CD4-positive, alpha-beta T cell treated with Interleukin-10 for 1 hour (primary cell): Measurements from ENCODE around the gene MVD.

Experiments used
- DNase-seq: peaks from one replicate; pipeline ENCODE4 v3.0.0-alpha.2; 2020

Gene MVD

GRCh38 chr16:88654363-88655052, 8.4 kb downstream of the MVD start:
- DNase-seq, result no peak

DNA sequence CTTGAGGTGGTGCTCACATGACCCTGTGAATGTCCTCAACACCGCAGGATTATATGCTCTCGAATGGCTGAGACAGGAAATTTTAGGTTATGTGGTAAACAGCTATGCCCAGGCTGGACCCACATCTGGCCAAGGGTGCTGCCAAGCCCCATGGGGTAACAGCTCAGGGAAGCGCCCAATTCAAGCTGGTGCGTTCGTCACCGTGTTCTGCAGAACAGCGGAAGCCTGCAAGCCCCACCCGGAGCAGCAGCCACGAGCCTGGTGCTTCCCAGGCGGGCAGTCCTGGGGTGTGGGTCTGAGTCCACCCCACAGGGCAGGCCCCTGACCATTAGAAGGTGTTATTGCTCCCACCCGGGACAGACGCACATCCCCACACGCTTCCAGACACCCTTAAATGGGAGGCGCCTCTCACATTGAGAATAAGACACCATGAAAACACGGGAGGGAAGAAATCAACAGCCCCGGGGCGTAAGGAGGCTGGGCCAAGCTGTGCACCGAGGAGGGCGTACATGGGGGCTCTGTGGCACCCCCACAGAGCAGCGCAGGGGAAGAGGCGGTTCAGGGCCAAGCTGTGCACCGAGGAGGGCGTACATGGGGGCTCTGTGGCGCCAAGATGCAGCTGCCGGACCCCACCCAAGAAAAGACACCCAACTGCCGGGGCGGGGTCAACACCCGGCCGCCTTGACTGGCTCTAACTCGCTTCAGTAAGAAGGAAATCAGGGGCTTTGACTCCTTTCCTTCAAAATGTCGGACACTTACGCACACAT, 9.1 kb downstream of the MVD start:
- no peak for DNase-seq

- no peak for DNase-seq
Observed at GRCh38 chr16:88653101-88653500, 9.8 kb downstream of the MVD start.

DNA sequence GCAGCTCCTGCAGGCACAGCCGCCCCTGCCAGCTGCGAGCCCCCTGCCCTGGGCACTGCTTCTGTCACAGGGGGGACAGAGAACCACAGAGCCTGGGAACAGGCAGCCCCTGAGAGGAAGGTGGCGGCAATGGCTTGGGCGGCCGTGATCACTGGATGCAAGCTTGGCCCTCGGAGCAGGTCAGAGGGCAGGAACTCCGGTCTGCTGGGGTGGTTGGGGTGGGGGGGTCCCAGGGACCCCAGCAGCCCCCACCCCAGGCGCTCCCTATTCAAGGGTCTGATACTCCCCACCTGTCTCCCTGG, 10.2 kb downstream of the MVD start:
- no peak for DNase-seq

- no peak for DNase-seq
Observed at GRCh38 chr16:88651989-88652761, 10.7 kb downstream of the MVD start.

- DNase-seq, result peak; percentile 87
Observed at GRCh38 chr16:88651276-88651988, 11.5 kb downstream of the MVD start.

DNA sequence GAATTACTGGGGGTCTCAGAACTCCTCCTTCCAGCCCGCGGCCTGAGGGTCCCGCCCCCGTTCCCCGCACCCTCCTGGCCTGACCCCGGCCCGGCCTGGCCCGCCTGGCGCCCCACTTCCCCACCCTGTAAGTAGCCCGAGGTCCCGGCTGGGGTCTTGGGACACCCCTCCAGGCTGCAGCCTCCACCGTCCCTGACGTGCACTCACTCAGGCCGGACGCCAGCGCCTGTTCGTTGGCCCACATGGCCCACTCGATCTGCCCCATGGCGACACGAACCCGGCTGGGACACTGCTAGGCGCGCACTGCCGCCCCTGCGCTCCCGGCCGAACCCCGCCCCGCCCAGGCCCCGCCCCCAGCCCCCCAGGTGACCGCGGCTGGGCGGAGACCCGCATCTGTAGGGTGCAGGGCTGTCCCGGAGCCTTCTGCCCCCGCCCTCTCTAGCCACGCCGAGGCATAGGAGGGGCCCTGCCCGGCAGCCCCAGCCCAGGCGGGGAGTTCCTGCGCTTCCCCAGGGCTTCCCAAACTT, 12.1 kb downstream of the MVD start, which contains the start of gene CYBA:
Gene CYBA (minus strand): TSS at position 305 of the 527 bp plus-strand sequence. CDS start 40 bp downstream, at position 265.
- peak; percentile 90 for DNase-seq

- DNase-seq, result peak; percentile 38
Observed at GRCh38 chr16:88649924-88650748, 12.8 kb downstream of the MVD start.

DNA sequence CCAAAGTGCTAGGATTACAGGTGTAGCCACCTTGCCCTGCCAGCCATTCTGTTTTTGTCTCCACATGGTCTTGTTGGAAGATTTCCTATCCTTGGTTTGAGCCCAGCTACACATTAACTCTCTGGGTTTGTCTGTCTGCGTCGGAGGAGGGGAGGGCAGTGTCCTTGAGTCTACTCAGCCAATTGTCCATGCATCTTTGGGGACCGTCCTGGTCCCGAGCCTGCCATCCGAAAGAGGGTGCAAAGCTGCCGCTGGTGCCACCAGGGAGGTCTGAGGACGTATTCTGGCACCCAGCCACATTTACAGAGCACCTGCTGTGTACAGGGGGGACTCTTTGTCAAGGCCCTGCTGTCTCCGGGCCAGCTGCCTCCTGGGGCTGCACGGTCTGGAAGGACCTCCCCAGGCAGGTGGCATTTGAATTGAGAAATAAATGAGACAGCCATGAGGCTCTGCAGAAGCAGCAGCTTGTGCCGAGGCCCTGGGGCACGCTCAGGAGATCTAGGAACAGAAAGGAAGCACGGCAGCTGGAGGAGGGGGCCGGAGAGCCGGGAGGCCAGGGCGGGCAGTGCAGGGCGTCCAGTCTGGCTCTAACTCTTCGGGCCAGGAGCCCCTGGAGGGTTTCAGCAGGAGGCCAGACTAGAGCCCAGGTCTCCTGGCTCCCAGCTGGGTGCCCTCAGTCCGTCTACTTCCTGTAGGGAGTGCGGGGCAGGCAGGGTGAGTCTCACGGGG, 13.5 kb downstream of the MVD start:
- no peak for DNase-seq

DNA sequence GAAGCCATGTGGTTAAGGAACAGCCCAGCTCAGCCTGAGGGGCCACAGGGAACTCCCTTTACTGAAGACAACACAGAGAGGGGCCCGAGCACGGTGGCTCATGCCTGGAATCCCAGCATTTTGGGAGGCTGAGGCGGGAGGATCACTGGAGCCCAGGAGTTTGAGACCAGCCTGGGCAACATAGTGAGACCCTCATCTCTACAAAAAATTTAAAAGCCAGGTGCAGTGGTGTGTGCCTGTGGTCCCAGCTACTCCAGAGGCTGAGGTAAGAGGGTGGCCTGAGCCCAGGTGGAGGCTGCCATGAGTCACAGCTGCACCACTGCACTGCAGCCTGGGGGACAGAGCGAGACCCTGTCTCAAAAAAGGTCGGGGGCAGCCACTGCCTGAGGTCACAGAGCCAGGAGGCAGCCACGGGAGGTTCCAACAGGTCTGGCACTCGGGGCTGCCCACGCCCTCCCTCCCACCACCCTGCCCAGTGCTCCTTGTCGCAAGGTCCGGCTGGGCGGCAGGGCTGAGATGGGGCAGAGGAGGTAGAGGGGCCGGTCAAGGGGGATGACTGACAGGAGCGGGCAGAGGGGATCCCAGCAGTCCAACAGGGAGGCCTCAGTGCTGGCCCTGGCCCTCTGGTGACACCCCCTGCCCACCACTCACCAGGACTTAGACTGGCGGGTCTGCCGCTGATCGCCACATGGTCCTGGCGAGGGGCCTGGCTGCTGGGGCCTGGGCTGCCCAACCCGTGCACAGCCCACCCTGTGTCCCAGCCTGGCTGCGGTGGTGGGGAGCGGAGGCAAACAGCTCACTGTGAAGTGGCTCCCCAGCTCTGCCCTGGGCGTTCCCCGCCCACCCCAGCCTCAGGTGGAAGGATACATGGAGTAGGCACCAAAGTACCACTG, 15.5 kb downstream of the MVD start:
- DNase-seq, result no peak

- DNase-seq, result no peak
Observed at GRCh38 chr16:88646345-88647034, 16.4 kb downstream of the MVD start.

DNA sequence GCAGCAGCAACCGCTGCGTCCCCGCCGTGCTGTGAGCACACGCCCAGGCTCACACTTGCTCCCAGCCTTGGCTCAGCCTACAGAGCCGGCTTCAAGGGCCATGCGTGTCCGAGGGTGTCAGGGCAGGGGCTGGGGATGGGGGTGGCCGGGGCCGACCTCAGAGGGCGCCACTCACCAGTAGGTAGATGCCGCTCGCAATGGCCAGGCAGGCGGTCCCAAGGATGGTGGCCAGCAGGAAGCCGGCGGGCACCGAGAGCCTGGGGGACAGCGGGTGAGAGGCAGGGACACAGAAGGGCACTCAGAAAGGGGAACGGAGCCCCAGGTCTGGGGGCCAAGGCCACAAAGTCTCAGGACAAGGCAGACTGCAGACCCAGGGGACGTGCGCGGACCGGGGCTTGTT, 16.9 kb downstream of the MVD start:
- no peak for DNase-seq

- no peak for DNase-seq
Observed at GRCh38 chr16:88645455-88645854, 17.4 kb downstream of the MVD start.

DNA sequence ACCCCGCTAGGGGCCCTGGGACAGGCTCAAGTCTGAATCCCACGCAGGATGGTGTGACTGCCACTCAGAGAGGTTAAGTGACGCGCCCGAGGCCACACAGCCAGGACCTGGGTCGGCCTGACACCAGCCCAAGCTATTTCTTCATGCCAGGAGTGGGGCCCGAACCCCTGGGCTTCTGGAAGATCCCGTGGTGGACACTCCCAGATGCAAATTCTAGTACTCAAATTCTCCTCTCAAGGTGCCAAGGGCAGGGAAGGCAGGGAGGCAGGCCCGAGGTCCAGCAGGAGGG, 19.3 kb downstream of the MVD start:
- DNase-seq, result peak; percentile 0

DNA sequence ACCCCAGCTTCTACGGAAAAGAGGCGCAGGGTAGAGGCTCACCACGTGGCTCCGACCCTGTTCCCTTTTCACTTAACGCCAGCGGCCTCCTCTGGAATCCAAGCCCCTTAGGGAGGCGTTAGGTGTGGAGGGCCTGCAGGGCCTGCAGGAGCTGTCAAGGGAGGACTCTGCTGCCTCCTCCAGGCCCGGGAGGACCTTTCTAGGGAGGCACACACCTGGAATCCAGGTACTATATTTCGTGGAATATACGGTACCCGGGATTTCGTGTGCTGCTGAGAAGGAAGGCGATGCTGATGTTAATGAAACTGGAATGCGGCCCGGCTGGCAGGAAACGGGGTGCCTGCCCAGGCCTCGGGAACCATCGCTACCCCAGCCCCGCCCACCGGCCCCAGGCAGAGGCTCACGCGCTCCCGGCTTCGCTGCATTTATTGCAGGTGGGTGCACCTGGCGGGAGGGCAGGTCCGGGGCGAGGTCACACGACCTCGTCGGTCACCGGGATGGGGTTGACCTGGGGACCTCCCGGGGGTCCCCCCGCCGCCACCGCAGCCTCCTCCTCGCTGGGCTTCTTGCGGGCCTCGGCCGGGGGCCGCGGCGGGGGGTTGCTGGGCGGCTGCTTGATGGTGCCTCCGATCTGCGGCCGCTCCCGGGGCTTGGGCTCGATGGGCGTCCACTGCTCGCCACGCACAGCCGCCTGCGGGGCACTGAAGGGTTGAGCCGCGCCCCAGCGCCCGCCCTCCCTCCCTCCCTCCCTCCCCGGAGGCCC, 19.8 kb downstream of the MVD start:
- no peak for DNase-seq

- no peak for DNase-seq
Observed at GRCh38 chr16:88640498-88641247, 22.2 kb downstream of the MVD start.

DNA sequence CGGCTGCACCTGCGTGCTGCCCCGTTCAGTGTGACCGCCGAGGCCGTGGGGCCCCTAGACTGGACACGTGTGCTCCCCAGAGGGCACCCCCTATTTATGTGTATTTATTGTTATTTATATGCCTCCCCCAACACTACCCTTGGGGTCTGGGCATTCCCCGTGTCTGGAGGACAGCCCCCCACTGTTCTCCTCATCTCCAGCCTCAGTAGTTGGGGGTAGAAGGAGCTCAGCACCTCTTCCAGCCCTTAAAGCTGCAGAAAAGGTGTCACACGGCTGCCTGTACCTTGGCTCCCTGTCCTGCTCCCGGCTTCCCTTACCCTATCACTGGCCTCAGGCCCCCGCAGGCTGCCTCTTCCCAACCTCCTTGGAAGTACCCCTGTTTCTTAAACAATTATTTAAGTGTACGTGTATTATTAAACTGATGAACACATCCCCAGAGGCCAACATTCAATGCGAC, 22.8 kb downstream of the MVD start:
- DNase-seq, result no peak
